ENCODE measurements around the gene DAAM2.

The DAAM2 gene

GRCh38 chr6:39925191-39925930 is 133.2 kb downstream of the DAAM2 start:
- no peak for DNase-seq (ENCODE audit: low read depth in 2 of 3, low spot score in 1 of 3)

- no peak for DNase-seq (ENCODE audit: low read depth in 2 of 3, low spot score in 1 of 3)
These were observed 133.7 kb downstream of the DAAM2 start for GRCh38 chr6:39925931-39926290.

GRCh38 chr6:39926668-39927067 is 134.5 kb downstream of the DAAM2 start:
- no peak for DNase-seq (ENCODE audit: low read depth in 2 of 3, low spot score in 1 of 3)

GRCh38 chr6:39927159-39927558 is 135.0 kb downstream of the DAAM2 start:
- no peak for DNase-seq (ENCODE audit: low read depth in 2 of 3, low spot score in 1 of 3)

- no peak for DNase-seq (ENCODE audit: low read depth in 2 of 3, low spot score in 1 of 3)
These were observed 137.0 kb downstream of the DAAM2 start for GRCh38 chr6:39929039-39929732.

GRCh38 chr6:39929733-39930461 is 137.7 kb downstream of the DAAM2 start:
- DNase-seq (ENCODE audit: low read depth in 2 of 3, low spot score in 1 of 3), result no peak

GRCh38 chr6:39930540-39930939 is 138.4 kb downstream of the DAAM2 start:
- no peak for DNase-seq (ENCODE audit: low read depth in 2 of 3, low spot score in 1 of 3)

GRCh38 chr6:39931607-39932006 is 139.4 kb downstream of the DAAM2 start:
- DNase-seq (ENCODE audit: low read depth in 2 of 3, low spot score in 1 of 3), result no peak

GRCh38 chr6:39932386-39932910 is 140.3 kb downstream of the DAAM2 start:
- DNase-seq (ENCODE audit: low read depth in 2 of 3, low spot score in 1 of 3), result no peak

GRCh38 chr6:39933669-39934130 is 141.5 kb downstream of the DAAM2 start:
- no peak for DNase-seq (ENCODE audit: low read depth in 2 of 3, low spot score in 1 of 3)

GRCh38 chr6:39934131-39934757 is 142.1 kb downstream of the DAAM2 start, which contains the start of gene MOCS1:
Gene MOCS1, minus strand, starts transcription at chr6:39934462. Its CDS starts 45 bp downstream, at chr6:39934417.
- DNase-seq (ENCODE audit: low read depth in 2 of 3, low spot score in 1 of 3), result peak; percentile 10 to 35 (median 13)

GRCh38 chr6:39935241-39935640 is 143.1 kb downstream of the DAAM2 start:
- DNase-seq (ENCODE audit: low read depth in 2 of 3, low spot score in 1 of 3), result no peak

GRCh38 chr6:39936857-39937256 is 144.7 kb downstream of the DAAM2 start:
- no peak for DNase-seq (ENCODE audit: low read depth in 2 of 3, low spot score in 1 of 3)

- no peak for DNase-seq (ENCODE audit: low read depth in 2 of 3, low spot score in 1 of 3)
These were observed 145.6 kb downstream of the DAAM2 start for GRCh38 chr6:39937686-39938333.

GRCh38 chr6:39938773-39939654 is 146.8 kb downstream of the DAAM2 start:
- DNase-seq (ENCODE audit: low read depth in 2 of 3, low spot score in 1 of 3), result no peak

- no peak for DNase-seq (ENCODE audit: low read depth in 2 of 3, low spot score in 1 of 3)
These were observed 149.0 kb downstream of the DAAM2 start for GRCh38 chr6:39941138-39941537.

- no peak for DNase-seq (ENCODE audit: low read depth in 2 of 3, low spot score in 1 of 3)
These were observed 149.6 kb downstream of the DAAM2 start for GRCh38 chr6:39941820-39942219.

- no peak for DNase-seq (ENCODE audit: low read depth in 2 of 3, low spot score in 1 of 3)
These were observed 150.9 kb downstream of the DAAM2 start for GRCh38 chr6:39942903-39943580.

GRCh38 chr6:39945626-39946025 is 153.4 kb downstream of the DAAM2 start:
- DNase-seq (ENCODE audit: low read depth in 2 of 3, low spot score in 1 of 3), result no peak
